ENCODE data around the gene EPHB4. TPM values are rescaled to one million over a fixed set of nuclear protein-coding genes. Genes with fewer than 3 reads are reported as not detected.

Gene EPHB4
- total RNA-seq: 20.3 TPM
- long read RNA-seq, full-length matches to known transcripts: 21 of 39 reads
- long read RNA-seq, partial matches to known transcripts: 18 of 39 reads
- long read RNA-seq, other reads (novel, unspliced or antisense): 0 of 39 reads

DNA sequence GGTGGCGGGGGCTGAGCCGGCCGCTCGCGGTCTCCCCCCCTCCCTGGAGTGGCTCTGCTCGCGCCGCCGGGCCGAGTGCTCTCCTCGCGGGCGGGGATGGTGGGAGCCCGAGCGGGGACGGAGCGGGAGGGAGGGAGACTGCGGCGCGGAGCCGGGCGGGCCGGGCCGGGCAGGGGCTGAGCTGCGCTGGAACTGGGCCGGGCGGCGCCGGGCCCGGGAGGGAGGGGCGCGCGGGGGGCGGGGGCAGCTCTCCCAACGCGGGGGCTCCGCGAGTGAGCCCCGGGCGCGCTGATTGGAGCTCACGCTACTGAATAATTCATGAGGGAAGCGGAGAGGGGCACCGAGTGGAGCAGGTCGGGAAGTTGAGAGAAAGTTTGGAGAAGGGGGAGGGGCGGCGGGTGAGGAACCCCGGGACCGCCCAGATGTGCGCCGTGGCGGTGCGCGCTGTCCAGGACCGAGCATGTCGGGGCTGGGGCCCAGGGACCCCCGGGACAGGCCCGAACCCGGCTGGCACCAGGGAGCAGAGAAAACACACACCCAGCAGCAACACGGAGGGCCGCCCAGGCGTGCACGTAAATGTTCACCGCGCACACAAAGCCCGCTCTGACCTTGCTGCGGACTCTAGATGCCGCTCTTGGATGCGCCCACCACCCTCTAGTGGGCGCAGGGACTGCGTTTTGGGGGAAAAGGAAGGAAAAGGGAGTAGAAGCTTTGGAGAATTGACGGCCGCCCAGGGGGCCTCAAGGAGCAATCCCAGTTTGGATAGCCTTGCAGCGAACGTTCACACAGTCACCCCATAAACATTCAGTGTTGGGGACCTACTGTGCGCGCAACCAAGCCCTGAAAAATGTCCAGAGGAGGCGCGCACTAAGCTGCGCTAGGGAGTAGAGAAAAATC lies at the start of gene EPHB4:
TSS of gene EPHB4 (minus strand) at position 194 of the 897 bp plus-strand sequence. CDS start 493 bp downstream, outside the sequence.
- TF ChIP-seq, protein P1, sequence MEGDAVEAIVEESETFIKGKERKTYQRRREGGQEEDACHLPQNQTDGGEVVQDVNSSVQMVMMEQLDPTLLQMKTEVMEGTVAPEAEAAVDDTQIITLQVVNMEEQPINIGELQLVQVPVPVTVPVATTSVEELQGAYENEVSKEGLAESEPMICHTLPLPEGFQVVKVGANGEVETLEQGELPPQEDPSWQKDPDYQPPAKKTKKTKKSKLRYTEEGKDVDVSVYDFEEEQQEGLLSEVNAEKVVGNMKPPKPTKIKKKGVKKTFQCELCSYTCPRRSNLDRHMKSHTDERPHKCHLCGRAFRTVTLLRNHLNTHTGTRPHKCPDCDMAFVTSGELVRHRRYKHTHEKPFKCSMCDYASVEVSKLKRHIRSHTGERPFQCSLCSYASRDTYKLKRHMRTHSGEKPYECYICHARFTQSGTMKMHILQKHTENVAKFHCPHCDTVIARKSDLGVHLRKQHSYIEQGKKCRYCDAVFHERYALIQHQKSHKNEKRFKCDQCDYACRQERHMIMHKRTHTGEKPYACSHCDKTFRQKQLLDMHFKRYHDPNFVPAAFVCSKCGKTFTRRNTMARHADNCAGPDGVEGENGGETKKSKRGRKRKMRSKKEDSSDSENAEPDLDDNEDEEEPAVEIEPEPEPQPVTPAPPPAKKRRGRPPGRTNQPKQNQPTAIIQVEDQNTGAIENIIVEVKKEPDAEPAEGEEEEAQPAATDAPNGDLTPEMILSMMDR (IDR thresholded peaks at IDR 0.05; ENCODE audit: borderline replicate concordance): peak; percentile 39
- intact Hi-C loops (cut with micrococcal nuclease): no loop called here
- peak within 1 kb of the TSS; percentile 91 for H3K27ac ChIP-seq (replicated peaks)
- peak within 1 kb of the TSS; percentile 72 for H3K4me3 ChIP-seq
- H3K27me3 ChIP-seq (ENCODE audit: low read depth): peaks cover 4% of the 10 kb centered on the region
- H3K9me3 ChIP-seq (replicated peaks): no peaks in the 10 kb centered on the region
- peak; percentile 84 for DNase-seq
- H3K36me3 ChIP-seq: peaks cover 17% of the 10 kb centered on the region
- H3K4me1 ChIP-seq: peaks cover 42% of the 10 kb centered on the region

DNA sequence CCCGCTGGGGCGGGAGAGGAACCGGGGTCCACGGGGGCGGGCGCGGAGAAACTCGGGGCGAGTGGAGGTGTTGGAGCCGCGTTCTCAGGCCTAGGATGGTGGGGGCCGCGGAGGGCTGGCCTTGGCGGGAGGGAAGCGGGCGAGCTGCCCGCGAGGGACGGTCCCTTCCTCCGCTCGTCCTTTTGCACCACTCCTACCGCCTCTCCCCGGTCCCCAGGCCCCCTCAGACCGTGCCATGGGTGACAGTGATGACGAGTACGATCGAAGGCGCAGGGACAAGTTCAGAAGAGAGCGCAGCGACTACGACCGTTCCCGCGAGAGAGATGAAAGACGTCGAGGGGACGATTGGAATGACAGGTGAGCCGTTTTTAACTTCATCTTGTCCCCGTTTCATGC lies 48.0 kb upstream of the EPHB4 start:
- intact Hi-C loops (cut with micrococcal nuclease): no loop called here
- peak; percentile 45 for DNase-seq
- TF ChIP-seq, protein P1 (IDR thresholded peaks at IDR 0.05; ENCODE audit: borderline replicate concordance): no peak
- no peaks in the 10 kb centered on the region for H3K27me3 ChIP-seq (ENCODE audit: low read depth)
- H3K4me3 ChIP-seq: peak overlapping the region; percentile 96
- peaks cover 61% of the 10 kb centered on the region for H3K4me1 ChIP-seq
- peaks cover 67% of the 10 kb centered on the region for H3K36me3 ChIP-seq
- H3K27ac ChIP-seq (replicated peaks): peak overlapping the region; percentile 92
- no peaks in the 10 kb centered on the region for H3K9me3 ChIP-seq (replicated peaks)

DNA sequence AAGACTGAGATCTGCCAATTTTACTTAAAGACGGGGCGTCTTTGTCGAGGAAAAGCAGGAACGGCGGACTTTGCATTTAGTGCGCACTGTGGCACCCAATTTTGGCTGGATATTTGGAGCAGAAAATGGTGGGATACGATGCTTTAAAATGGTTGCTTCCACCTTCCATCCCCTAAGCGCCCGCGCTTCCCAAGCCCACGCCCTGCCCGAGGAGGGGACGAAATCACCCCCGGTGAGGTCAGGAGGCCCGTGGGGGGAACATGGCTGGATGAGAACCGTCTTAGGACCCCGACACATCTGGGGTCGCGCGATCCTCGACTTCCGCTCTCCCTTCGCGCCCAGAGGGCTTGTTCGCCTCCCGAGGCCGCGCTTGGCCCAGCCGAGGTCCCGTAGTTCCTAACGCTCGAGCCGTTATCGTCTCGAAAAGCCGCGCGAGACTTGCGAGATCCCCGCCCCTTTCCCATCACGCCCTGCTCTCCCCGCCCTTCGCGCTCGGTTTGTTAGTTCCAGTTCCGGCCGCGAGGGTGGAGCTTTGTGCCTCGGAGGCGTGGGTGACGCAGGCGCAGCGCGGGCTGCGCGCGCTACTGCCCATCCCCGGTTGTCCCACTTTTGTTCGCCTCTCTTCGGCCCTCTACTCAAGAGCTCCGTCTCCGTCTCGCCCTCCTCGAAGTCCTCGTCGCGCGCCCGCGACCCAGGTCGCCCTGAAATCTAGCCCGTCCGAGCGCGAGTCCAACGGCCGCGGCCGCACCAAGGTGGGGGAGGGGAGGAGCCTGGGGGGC lies 47.4 kb upstream of the EPHB4 start, which contains the start of gene SRRT:
TSS of gene SRRT (plus strand) at position 527 of the 779 bp plus-strand sequence. CDS start 488 bp downstream, outside the sequence.
- Histone ChIP-seq H3K27me3 (ENCODE audit: low read depth) (no peaks in the 10 kb centered on the region), H3K4me3 (peak within 1 kb of the TSS; percentile 96), H3K27ac (replicated peaks) (peak within 1 kb of the TSS; percentile 92), H3K9me3 (replicated peaks) (no peaks in the 10 kb centered on the region), H3K4me1 (peaks cover 55% of the 10 kb centered on the region), H3K36me3 (peaks cover 72% of the 10 kb centered on the region)
- DNase-seq: peak; percentile 99
- intact Hi-C loops (cut with micrococcal nuclease): no loop called here
- TF ChIP-seq, protein P1 (IDR thresholded peaks at IDR 0.05; ENCODE audit: borderline replicate concordance): peak; percentile 70

DNA sequence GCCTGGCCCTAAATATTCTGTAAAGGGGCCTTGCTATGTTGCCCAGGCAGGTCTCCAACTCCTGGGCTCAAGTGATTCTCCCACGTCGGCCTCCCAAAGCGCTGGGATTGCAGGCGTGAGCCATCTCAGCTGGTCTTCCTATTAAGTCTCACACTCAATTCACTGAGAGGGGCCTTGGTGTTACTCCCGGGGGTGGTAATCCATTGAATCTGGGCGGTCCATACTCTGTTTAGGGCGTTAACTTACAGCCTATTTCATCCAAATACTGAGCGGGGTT lies 46.9 kb upstream of the EPHB4 start:
- no peak for DNase-seq
- no peaks in the 10 kb centered on the region for H3K9me3 ChIP-seq (replicated peaks)
- H3K36me3 ChIP-seq: peaks cover 70% of the 10 kb centered on the region

More for the DNA sequence above, 46.9 kb upstream of the EPHB4 start:
- intact Hi-C loops (cut with micrococcal nuclease): no loop called here
- H3K4me3 ChIP-seq: peak overlapping the region; percentile 96
- TF ChIP-seq, protein P1 (IDR thresholded peaks at IDR 0.05; ENCODE audit: borderline replicate concordance): no peak
- no peaks in the 10 kb centered on the region for H3K27me3 ChIP-seq (ENCODE audit: low read depth)
- peak overlapping the region; percentile 92 for H3K27ac ChIP-seq (replicated peaks)
- peaks cover 52% of the 10 kb centered on the region for H3K4me1 ChIP-seq
